Gastrocnemius medialis (tissue), 4 donors: ENCODE results near the gene CD19. TPM values are rescaled to one million over a fixed set of nuclear protein-coding genes. Genes with fewer than 3 reads are reported as not detected.

Experiments
- ATAC-seq, 2 donors: fragments of 150-250 bp; one replicate each; pipeline ENCODE4 v1.9.1; 2016
- DNase-seq, 2 donors: peaks; one replicate each; pipeline ENCODE4 v3.0.0-alpha.2; 2019
- H3K27ac ChIP-seq, 4 donors: fragments of 200-600 bp; sonication (generic); 1 replicate in 1 of 4; 2 replicates in 3 of 4; pipeline ENCODE4 v1.5.1; 2016 to 2018; ENCODE audit warnings: mild to moderate bottlenecking in 2 of 4, moderate library complexity in 1 of 4
- H3K27me3 ChIP-seq, 3 donors: fragments of 200-600 bp; sonication (generic) in 2 of 3; 1 replicate in 1 of 3; 2 replicates in 2 of 3; pipeline versions ENCODE4 v1.5.1 to v1.6.0; 2016 to 2019; ENCODE audit warnings: mild to moderate bottlenecking in 1 of 3, moderate library complexity in 1 of 3
- H3K36me3 ChIP-seq, 2 donors: fragments of 200-600 bp; sonication (generic) in 1 of 2; one replicate each; pipeline ENCODE4 v1.5.1; 2017 to 2018
- H3K4me1 ChIP-seq, 2 donors: fragments of 200-600 bp; sonication (generic) in 1 of 2; one replicate each; pipeline ENCODE4 v1.5.1; 2016 to 2017; ENCODE audit warnings: mild to moderate bottlenecking in 2 of 2
- H3K4me3 ChIP-seq, 4 donors: fragments of 200-600 bp; sonication (generic) in 3 of 4; 1 replicate in 1 of 4; 2 replicates in 3 of 4; pipeline ENCODE4 v1.5.1; 2016 to 2019; ENCODE audit warnings: mild to moderate bottlenecking in 2 of 4
- H3K9me3 ChIP-seq, 3 donors: fragments of 200-600 bp; sonication (generic) in 2 of 3; 1 replicate in 1 of 3; 2 replicates in 2 of 3; pipeline ENCODE4 v1.5.1; 2016 to 2019
- CTCF ChIP-seq, 5 experiments: fragments of 450-650 bp in 3 of 5; fragments of 200-600 bp in 2 of 5; sonication (generic) in 2 of 5; IDR thresholded peaks in 4 of 5; conservative IDR thresholded peaks in 1 of 5; 1 replicate in 4 of 5; 2 replicates in 1 of 5; pipeline ENCODE4 v1.5.1; 2016 to 2019; ENCODE audit warnings: antibody characterized with exemption in 5 of 5, mild to moderate bottlenecking in 3 of 5, moderate library complexity in 3 of 5
- POLR2A ChIP-seq, 2 donors: fragments of 450-650 bp; IDR thresholded peaks; one replicate each; pipeline ENCODE4 v1.6.1; 2017; ENCODE audit warnings: antibody characterized with exemption in 2 of 2, mild to moderate bottlenecking in 2 of 2, moderate library complexity in 2 of 2
- in situ Hi-C, 4 donors: fragments of 200-750 bp; cut with MboI; loops; one replicate each; pipeline versions ENCODE4 v1.15.0 to v1.8.0; 2017; ENCODE audit warnings: low sequenced_read_pairs in 4 of 4
- intact Hi-C: fragments of 100-400 bp; cut with DNase I; formaldehyde crosslinking; loops from one replicate; pipeline ENCODE4 v1.15.1; 2023; ENCODE audit warnings: low total_unique reads
- total RNA-seq, 4 donors: library from RNA; depleted of rRNA; stranded (reverse); fragments of >200 nt; gene quantifications; one replicate each; pipeline versions ENCODE4 v1.1.0 to v1.2.3, GENCODE V29; 2016

The CD19 gene
- total RNA-seq, 4 donors from 2014 or later, result not detected

GRCh38 chr16:28897826-28898225, 33.9 kb upstream of the CD19 start:
- H3K27ac ChIP-seq, result peak overlapping the region; percentile 72 to 82 (median 72)
- no peak for DNase-seq

GRCh38 chr16:28898266-28898665, 33.5 kb upstream of the CD19 start:
- TF ChIP-seq CTCF (IDR thresholded peaks at IDR 0.05 in 4 of 5, conservative IDR thresholded peaks at IDR 0.05 in 1 of 5) (no peak), POLR2A (IDR thresholded peaks at IDR 0.05) (no peak)
- peak overlapping the region; percentile 72 to 82 (median 72) for H3K27ac ChIP-seq
- no peaks in the 10 kb centered on the region for H3K27me3 ChIP-seq
- no peaks in the 10 kb centered on the region for H3K9me3 ChIP-seq
- peaks cover 0 to 4% of the 10 kb centered on the region in 2 donors for H3K36me3 ChIP-seq
- no peaks in the 10 kb centered on the region for H3K4me1 ChIP-seq
- in situ Hi-C loops (no loop called here), intact Hi-C loops (no loop called here)
- DNase-seq (no peak), ATAC-seq (peak; percentile 31 to 46)
- H3K4me3 ChIP-seq, result no peak overlapping the region

More at GRCh38 chr16:28897826-28898225, 33.9 kb upstream of the CD19 start:
- Histone ChIP-seq H3K4me3 (no peak overlapping the region), H3K9me3 (no peaks in the 10 kb centered on the region), H3K4me1 (no peaks in the 10 kb centered on the region), H3K36me3 (peaks cover 0 to 4% of the 10 kb centered on the region in 2 donors), H3K27me3 (no peaks in the 10 kb centered on the region)
- intact Hi-C loops (no loop called here), in situ Hi-C loops (no loop called here)
- TF ChIP-seq CTCF (IDR thresholded peaks at IDR 0.05 in 4 of 5, conservative IDR thresholded peaks at IDR 0.05 in 1 of 5) (no peak), POLR2A (IDR thresholded peaks at IDR 0.05) (no peak)
- no peak for ATAC-seq

- peak overlapping the region; percentile 72 to 82 (median 72) for H3K27ac ChIP-seq
- H3K9me3 ChIP-seq, result no peaks in the 10 kb centered on the region
- peaks cover 0 to 4% of the 10 kb centered on the region in 2 donors for H3K36me3 ChIP-seq
- no peaks in the 10 kb centered on the region for H3K4me1 ChIP-seq
- ATAC-seq (peak; percentile 89 to 91), DNase-seq (peak; percentile 37 to 67)
- intact Hi-C loops (no loop called here), in situ Hi-C loops (no loop called here)
- TF ChIP-seq CTCF (IDR thresholded peaks at IDR 0.05 in 4 of 5, conservative IDR thresholded peaks at IDR 0.05 in 1 of 5) (no peak), POLR2A (IDR thresholded peaks at IDR 0.05) (no peak)
- H3K27me3 ChIP-seq, result no peaks in the 10 kb centered on the region
- no peak overlapping the region for H3K4me3 ChIP-seq
Observed at GRCh38 chr16:28898942-28899341, 32.8 kb upstream of the CD19 start.

- Histone ChIP-seq H3K4me1 (no peaks in the 10 kb centered on the region), H3K9me3 (no peaks in the 10 kb centered on the region), H3K27ac (peak overlapping the region in 3 of 4 donors; percentile 72 to 82 (median 72)), H3K27me3 (no peaks in the 10 kb centered on the region), H3K36me3 (peaks cover 0 to 8% of the 10 kb centered on the region in 2 donors), H3K4me3 (no peak overlapping the region)
- in situ Hi-C loops, result no loop called here
- TF ChIP-seq CTCF (IDR thresholded peaks at IDR 0.05 in 4 of 5, conservative IDR thresholded peaks at IDR 0.05 in 1 of 5) (no peak), POLR2A (IDR thresholded peaks at IDR 0.05) (no peak)
- ATAC-seq, result no peak
- no peak for DNase-seq
- intact Hi-C loops, result no loop called here
Observed at GRCh38 chr16:28899882-28900590, 31.7 kb upstream of the CD19 start.
